ENCODE data around the gene PPP1R17.

The PPP1R17 gene

GRCh38 chr7:31687024-31687748 lies at the start of gene PPP1R17:
Gene PPP1R17 (plus strand): TSS chr7:31687215. CDS start chr7:31692442, 5,227 bp downstream.
- no peak within 1 kb of the TSS for H3K4me3 ChIP-seq (ENCODE audit: low read depth, low read length)
- TF ChIP-seq CTCF (IDR thresholded peaks at IDR 0.05; ENCODE audit: low read depth, low read length), result no peak

GRCh38 chr7:31640381-31640780 lies 46.6 kb upstream of the PPP1R17 start:
- no peak overlapping the region for H3K4me3 ChIP-seq (ENCODE audit: low read depth, low read length)
- no peak for TF ChIP-seq CTCF (IDR thresholded peaks at IDR 0.05; ENCODE audit: low read depth, low read length)

- no peak overlapping the region for H3K4me3 ChIP-seq (ENCODE audit: low read depth, low read length)
- no peak for TF ChIP-seq CTCF (IDR thresholded peaks at IDR 0.05; ENCODE audit: low read depth, low read length)
Observed at GRCh38 chr7:31642681-31643115, 44.3 kb upstream of the PPP1R17 start.

GRCh38 chr7:31646942-31647341 lies 40.1 kb upstream of the PPP1R17 start:
- H3K4me3 ChIP-seq (ENCODE audit: low read depth, low read length), result no peak overlapping the region
- no peak for TF ChIP-seq CTCF (IDR thresholded peaks at IDR 0.05; ENCODE audit: low read depth, low read length)

GRCh38 chr7:31647511-31647910 lies 39.5 kb upstream of the PPP1R17 start:
- no peak for TF ChIP-seq CTCF (IDR thresholded peaks at IDR 0.05; ENCODE audit: low read depth, low read length)
- no peak overlapping the region for H3K4me3 ChIP-seq (ENCODE audit: low read depth, low read length)

GRCh38 chr7:31648288-31648687 lies 38.7 kb upstream of the PPP1R17 start:
- no peak overlapping the region for H3K4me3 ChIP-seq (ENCODE audit: low read depth, low read length)
- TF ChIP-seq CTCF (IDR thresholded peaks at IDR 0.05; ENCODE audit: low read depth, low read length), result no peak

GRCh38 chr7:31648880-31649279 lies 38.1 kb upstream of the PPP1R17 start:
- no peak for TF ChIP-seq CTCF (IDR thresholded peaks at IDR 0.05; ENCODE audit: low read depth, low read length)
- no peak overlapping the region for H3K4me3 ChIP-seq (ENCODE audit: low read depth, low read length)
